HG02840 (cell line): ENCODE measurements around the gene SLC66A2.
"Not testable (repeated sequence)": the region's sequence is repeated elsewhere in the genome, so short reads cannot be mapped to it uniquely, and the experiment has no call there.

Source experiments
- ATAC-seq: cut with Tn5 transposase; IDR thresholded peaks from one replicate; pipeline ENCODE4 v1.9.1; 2021; ENCODE audit warnings: mild to moderate bottlenecking, moderate library complexity, moderate number of reproducible peaks; ENCODE audit not compliant: unreplicated experiment, low FRiP score

The SLC66A2 gene

GRCh38 chr18:79871026-79871390 is 80.4 kb downstream of the SLC66A2 start:
- ATAC-seq = no peak

GRCh38 chr18:79870301-79871025 is 81.0 kb downstream of the SLC66A2 start:
- no peak for ATAC-seq

GRCh38 chr18:79869591-79870300 is 81.7 kb downstream of the SLC66A2 start:
- ATAC-seq = no peak

- no peak for ATAC-seq
Observed at GRCh38 chr18:79868811-79869541, 82.5 kb downstream of the SLC66A2 start.

GRCh38 chr18:79868168-79868784 is 83.2 kb downstream of the SLC66A2 start:
- no peak for ATAC-seq

- ATAC-seq = no peak
Observed at GRCh38 chr18:79867666-79868065, 83.8 kb downstream of the SLC66A2 start.

- ATAC-seq = no peak
Observed at GRCh38 chr18:79866889-79867574, 84.4 kb downstream of the SLC66A2 start.

GRCh38 chr18:79865951-79866350 is 85.5 kb downstream of the SLC66A2 start:
- not testable (repeated sequence) for ATAC-seq

GRCh38 chr18:79864955-79865354 is 86.5 kb downstream of the SLC66A2 start:
- not testable (repeated sequence) for ATAC-seq

GRCh38 chr18:79864006-79864725 is 87.3 kb downstream of the SLC66A2 start:
- no peak for ATAC-seq

GRCh38 chr18:79863161-79864005 is 88.1 kb downstream of the SLC66A2 start:
- ATAC-seq = no peak

GRCh38 chr18:79862562-79862961 is 88.9 kb downstream of the SLC66A2 start:
- ATAC-seq = no peak

- no peak for ATAC-seq
Observed at GRCh38 chr18:79861687-79862086, 89.8 kb downstream of the SLC66A2 start.

- no peak for ATAC-seq
Observed at GRCh38 chr18:79859314-79859713, 92.1 kb downstream of the SLC66A2 start.

- no peak for ATAC-seq
Observed at GRCh38 chr18:79857082-79857671, 94.3 kb downstream of the SLC66A2 start.

GRCh38 chr18:79856119-79857007 is 95.1 kb downstream of the SLC66A2 start:
- no peak for ATAC-seq

- no peak for ATAC-seq
Observed at GRCh38 chr18:79855147-79855933, 96.1 kb downstream of the SLC66A2 start.
